Cardiac fibroblast (primary cell): Measurements from ENCODE around the gene LRRC7.

Source experiments
- DNase-seq, 2 donors: peaks; one replicate each; pipeline versions ENCODE4 v3.0.0 to v3.0.0-alpha.2; 2010; ENCODE audit warnings: low read depth in 2 of 2
- H3K4me3 ChIP-seq, 2 donors: replicated peaks in 1 of 2; 1 replicate in 1 of 2; 2 replicates in 1 of 2; pipeline ENCODE4 v1.5.1; 2011; ENCODE audit warnings: low read depth in 2 of 2, low read length in 2 of 2, mild to moderate bottlenecking in 2 of 2, moderate library complexity in 1 of 2
- CTCF ChIP-seq: IDR thresholded peaks from one replicate; pipeline ENCODE4 v1.5.1; 2011; ENCODE audit warnings: low read depth, mild to moderate bottlenecking, low read length, inconsistent platforms

Gene LRRC7

DNA sequence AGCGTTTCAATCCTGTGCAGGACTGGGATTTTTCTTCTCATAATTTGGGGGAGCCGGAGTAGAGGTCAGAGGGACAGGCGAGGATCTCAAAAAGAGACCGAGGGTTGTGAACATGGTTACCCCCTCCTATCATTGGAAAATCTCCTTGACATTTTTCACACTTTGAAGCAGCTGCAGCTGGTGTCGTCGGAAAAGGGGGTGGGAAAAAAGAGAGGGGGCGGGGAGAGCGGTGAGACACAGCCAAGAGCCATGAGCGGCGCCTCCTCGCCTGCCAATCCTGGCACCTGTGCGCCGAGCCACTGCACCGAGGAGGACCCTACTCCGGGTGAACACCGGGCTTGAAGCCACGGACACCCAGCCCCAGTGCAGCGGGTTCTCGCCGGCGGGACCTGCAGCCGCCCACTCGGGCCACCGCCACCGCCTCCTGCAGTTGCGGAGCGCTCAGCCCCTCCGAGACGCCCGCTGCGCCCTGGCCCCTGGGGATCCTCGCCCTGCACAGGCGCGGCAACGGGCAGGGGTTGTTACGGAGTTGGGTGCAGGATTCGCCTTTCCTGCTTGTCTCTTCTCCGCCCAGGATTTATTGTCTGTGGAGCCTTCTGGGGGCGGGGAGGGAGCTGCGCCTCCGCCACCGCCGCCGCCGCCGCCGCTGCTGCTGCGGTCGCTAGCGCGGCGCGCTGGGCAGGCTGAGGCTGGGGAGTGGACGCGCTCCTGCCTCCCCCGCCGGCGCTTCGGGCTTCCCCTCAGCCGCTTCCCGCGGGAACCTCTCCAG, at the start of gene LRRC7:
TSS of gene LRRC7 (plus strand) at position 271 of the 769 bp plus-strand sequence. CDS start 718 bp downstream, outside the sequence.
- DNase-seq = no peak
- peak within 1 kb of the TSS; percentile 29 to 38 for H3K4me3 ChIP-seq
- no peak for TF ChIP-seq CTCF

DNA sequence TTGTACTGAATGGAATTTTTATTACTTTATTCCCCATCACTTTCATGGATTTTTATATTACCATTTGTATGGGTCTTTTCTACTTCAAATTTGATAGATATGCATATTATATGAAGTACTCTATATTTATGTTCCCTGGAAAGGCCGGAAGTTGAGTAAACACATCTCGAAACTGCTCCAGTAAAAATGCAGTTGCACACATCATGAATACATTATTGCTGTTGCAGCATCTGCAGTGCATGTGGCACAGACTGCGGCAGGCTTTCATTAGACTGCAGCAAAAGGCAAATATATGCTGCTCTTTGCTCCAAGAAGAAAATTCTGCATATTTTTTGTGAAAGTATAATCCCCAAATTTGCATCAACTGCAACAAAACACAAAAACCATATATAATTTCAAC, 48.7 kb upstream of the LRRC7 start:
- TF ChIP-seq CTCF = no peak
- no peak overlapping the region for H3K4me3 ChIP-seq
- DNase-seq = no peak

DNA sequence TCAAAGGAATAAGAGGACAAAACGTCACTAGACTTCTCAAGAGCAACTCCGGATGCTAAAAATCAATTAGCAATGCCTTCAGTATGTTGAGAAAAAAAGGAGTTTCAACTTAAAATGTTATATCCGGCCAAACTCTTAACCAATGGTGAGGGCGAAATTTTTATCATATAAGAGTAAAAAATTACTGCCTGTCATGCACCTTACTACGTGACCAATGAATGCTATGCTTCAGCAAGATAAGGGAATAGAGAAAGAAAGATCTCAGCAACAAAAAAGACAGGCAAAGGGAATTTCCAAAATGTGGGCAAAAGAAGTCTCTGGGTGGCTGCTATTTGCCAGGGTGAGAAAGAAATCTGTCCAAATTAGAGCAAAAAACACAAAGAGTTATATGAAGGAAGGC, 47.4 kb upstream of the LRRC7 start:
- no peak for TF ChIP-seq CTCF
- no peak overlapping the region for H3K4me3 ChIP-seq
- no peak for DNase-seq

GRCh38 chr1:69523032-69523431, 44.7 kb upstream of the LRRC7 start:
- DNase-seq = peak; percentile 50 to 70
- no peak overlapping the region for H3K4me3 ChIP-seq
- no peak for TF ChIP-seq CTCF

DNA sequence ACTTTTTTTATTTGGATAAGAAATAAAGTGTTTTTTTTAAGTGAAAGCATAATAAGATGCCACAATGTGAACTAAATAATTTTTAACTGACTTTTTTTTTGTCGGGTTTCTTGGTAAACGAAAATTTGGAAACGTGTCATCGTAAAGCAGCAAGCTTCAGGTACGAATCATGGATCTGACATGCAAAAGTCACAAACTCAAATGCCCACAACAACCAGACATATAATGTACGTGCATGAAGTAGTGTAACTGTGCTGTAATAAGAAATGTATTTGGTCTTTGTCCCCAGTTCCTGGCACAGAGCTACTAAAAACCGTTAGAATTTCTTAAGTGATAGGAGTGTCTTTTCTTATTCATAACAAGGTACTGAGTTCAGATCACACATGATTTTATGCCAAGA, 44.3 kb upstream of the LRRC7 start:
- H3K4me3 ChIP-seq = no peak overlapping the region
- no peak for TF ChIP-seq CTCF

DNA sequence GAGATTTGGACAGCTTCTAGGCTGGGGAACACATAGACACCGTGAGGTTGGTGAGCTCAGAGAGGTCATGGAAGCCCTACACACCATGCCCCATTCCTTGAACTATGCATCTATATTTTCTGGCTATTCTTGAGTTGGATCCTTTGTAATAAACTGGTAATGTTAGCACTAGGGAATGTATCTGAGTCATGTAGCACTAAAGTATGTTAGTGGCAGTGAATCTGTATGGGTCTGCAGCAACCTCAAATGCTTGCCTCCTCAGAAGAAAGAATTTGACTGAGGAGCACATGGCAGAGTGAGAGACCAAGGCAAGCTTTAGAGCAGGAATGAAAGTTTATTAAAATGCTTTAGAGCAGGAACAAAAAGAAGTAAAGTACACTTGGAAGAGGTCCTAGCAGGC, 43.7 kb upstream of the LRRC7 start:
- TF ChIP-seq CTCF = no peak
- peak in 1 of 2 donors; percentile 24 for DNase-seq
- H3K4me3 ChIP-seq = no peak overlapping the region

More for the DNA sequence above, 44.3 kb upstream of the LRRC7 start:
- no peak for DNase-seq

GRCh38 chr1:69527273-69527672, 40.4 kb upstream of the LRRC7 start:
- DNase-seq = no peak
- H3K4me3 ChIP-seq = no peak overlapping the region
- no peak for TF ChIP-seq CTCF
